BE2C (cell line): ENCODE measurements around the gene CD80.

ENCODE experiments used
- DNase-seq: peaks from one replicate; pipeline ENCODE4 v3.0.0-alpha.2; 2020
- H3K27me3 ChIP-seq: fragments of 250-450 bp; sonication (Bioruptor Pico); 2 replicates; pipeline ENCODE4 v1.5.1; 2020; ENCODE audit warnings: mild to moderate bottlenecking
- H3K36me3 ChIP-seq: fragments of 250-450 bp; sonication (Bioruptor Pico); 2 replicates; pipeline ENCODE4 v1.5.1; 2020; ENCODE audit warnings: mild to moderate bottlenecking
- H3K4me1 ChIP-seq: fragments of 250-450 bp; sonication (Bioruptor Pico); 2 replicates; pipeline ENCODE4 v1.5.1; 2020
- H3K4me3 ChIP-seq: 2 replicates; pipeline ENCODE4 v1.5.1; 2011; ENCODE audit warnings: low read depth, low read length
- H3K9me3 ChIP-seq: fragments of 250-450 bp; sonication (Bioruptor Pico); 2 replicates; pipeline ENCODE4 v1.5.1; 2020
- CTCF ChIP-seq: IDR thresholded peaks from 2 replicates; pipeline ENCODE4 v1.5.1; 2012; ENCODE audit warnings: mild to moderate bottlenecking, low read depth, low read length

Gene CD80

GRCh38 chr3:119543147-119543546, 16.3 kb downstream of the CD80 start:
- no peaks in the 10 kb centered on the region for H3K4me1 ChIP-seq

GRCh38 chr3:119542168-119542767, 17.1 kb downstream of the CD80 start:
- TF ChIP-seq CTCF, result no peak
- no peak overlapping the region for H3K4me3 ChIP-seq
- no peaks in the 10 kb centered on the region for H3K4me1 ChIP-seq
- H3K36me3 ChIP-seq, result no peaks in the 10 kb centered on the region
- DNase-seq, result no peak
- H3K27me3 ChIP-seq, result no peaks in the 10 kb centered on the region
- no peaks in the 10 kb centered on the region for H3K9me3 ChIP-seq

More at GRCh38 chr3:119543147-119543546, 16.3 kb downstream of the CD80 start:
- H3K4me3 ChIP-seq, result no peak overlapping the region
- H3K9me3 ChIP-seq, result no peaks in the 10 kb centered on the region
- no peaks in the 10 kb centered on the region for H3K36me3 ChIP-seq
- no peak for TF ChIP-seq CTCF
- no peak for DNase-seq
- H3K27me3 ChIP-seq, result no peaks in the 10 kb centered on the region

- no peak for TF ChIP-seq CTCF
- Histone ChIP-seq H3K36me3 (no peaks in the 10 kb centered on the region), H3K4me3 (no peak overlapping the region), H3K4me1 (no peaks in the 10 kb centered on the region), H3K27me3 (no peaks in the 10 kb centered on the region), H3K9me3 (no peaks in the 10 kb centered on the region)
- no peak for DNase-seq
Observed at GRCh38 chr3:119541547-119541946, 17.9 kb downstream of the CD80 start.

- TF ChIP-seq CTCF, result no peak
- Histone ChIP-seq H3K4me3 (no peak overlapping the region), H3K9me3 (no peaks in the 10 kb centered on the region), H3K27me3 (no peaks in the 10 kb centered on the region), H3K4me1 (no peaks in the 10 kb centered on the region), H3K36me3 (no peaks in the 10 kb centered on the region)
- DNase-seq, result no peak
Observed at GRCh38 chr3:119538772-119539171, 20.6 kb downstream of the CD80 start.

- no peaks in the 10 kb centered on the region for H3K27me3 ChIP-seq
- no peak for DNase-seq
- no peak overlapping the region for H3K4me3 ChIP-seq
- no peak for TF ChIP-seq CTCF
- no peaks in the 10 kb centered on the region for H3K36me3 ChIP-seq
- H3K4me1 ChIP-seq, result no peaks in the 10 kb centered on the region
- no peaks in the 10 kb centered on the region for H3K9me3 ChIP-seq
Observed at GRCh38 chr3:119536757-119537156, 22.7 kb downstream of the CD80 start.

GRCh38 chr3:119534296-119534695, 25.1 kb downstream of the CD80 start:
- no peak for TF ChIP-seq CTCF
- H3K36me3 ChIP-seq, result no peaks in the 10 kb centered on the region
- no peak for DNase-seq
- H3K4me3 ChIP-seq, result no peak overlapping the region
- H3K9me3 ChIP-seq, result no peaks in the 10 kb centered on the region
- no peaks in the 10 kb centered on the region for H3K27me3 ChIP-seq
- no peaks in the 10 kb centered on the region for H3K4me1 ChIP-seq
